GM19463 (cell line): Measurements from ENCODE around the gene SUGCT.

Experiments
- ATAC-seq: cut with Tn5 transposase; IDR thresholded peaks from one replicate; pipeline ENCODE4 v1.9.1; 2021; ENCODE audit warnings: mild to moderate bottlenecking, moderate library complexity; ENCODE audit not compliant: unreplicated experiment

The SUGCT gene

DNA sequence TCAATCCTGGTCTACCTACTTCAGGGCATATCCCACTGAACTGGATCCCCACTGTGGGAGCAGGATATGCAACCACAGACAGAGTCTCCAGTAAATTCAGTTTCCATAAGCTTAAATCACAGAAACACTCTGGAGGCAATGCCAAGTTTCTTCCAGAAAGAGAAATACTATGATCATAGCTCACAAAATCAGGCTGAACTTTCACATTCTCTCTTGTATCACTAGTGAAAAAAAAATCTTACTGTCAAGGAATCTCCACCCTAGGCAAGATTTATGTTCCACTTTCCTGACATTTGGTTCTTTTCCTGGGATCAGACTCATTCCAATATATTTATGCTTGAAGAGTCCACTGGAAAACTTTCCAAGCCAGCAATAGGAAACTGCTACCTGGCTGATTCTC, 749.0 kb downstream of the SUGCT start:
- no peak for ATAC-seq

- no peak for ATAC-seq
These were observed 749.4 kb downstream of the SUGCT start for GRCh38 chr7:40884241-40884640.

DNA sequence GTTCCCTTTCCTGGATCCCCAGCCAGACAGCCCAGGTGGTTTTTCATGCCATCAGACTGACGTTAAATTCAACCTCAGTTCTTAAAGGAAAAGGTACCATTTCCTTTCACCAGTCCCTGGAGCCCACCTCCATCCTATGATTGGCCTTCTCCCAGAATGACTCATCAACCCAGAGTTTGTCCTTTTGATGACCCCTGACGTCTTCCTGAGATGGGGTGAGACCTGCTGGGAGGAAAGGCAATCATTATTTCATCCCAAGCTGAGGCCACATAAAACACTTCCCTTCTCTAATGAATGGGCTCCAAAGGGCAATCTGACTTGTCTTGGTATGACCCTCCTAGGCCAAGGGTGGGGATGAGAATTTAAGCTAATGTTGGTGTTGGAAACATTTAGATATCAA, 750.7 kb downstream of the SUGCT start:
- ATAC-seq = no peak

- no peak for ATAC-seq
These were observed 752.3 kb downstream of the SUGCT start for GRCh38 chr7:40887099-40887498.

DNA sequence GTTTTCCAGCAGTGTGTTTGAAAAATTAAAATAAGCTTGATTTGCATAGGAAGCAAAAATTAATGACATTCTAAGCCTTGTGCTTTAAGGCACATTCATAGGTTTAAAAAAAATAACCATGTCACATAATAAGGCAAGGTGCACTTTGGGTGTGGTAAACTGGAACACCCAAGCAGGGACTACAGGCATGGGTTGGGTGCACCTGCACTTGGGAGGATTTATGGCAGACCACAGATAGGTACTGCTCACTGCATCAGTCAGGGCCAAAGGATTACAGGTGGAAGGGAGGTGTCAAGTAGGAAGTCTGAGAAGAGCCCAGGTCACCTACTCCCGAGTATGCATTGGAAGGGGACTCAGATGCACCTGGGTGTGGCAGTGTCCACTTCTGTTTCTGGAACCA, 753.7 kb downstream of the SUGCT start:
- ATAC-seq = no peak

DNA sequence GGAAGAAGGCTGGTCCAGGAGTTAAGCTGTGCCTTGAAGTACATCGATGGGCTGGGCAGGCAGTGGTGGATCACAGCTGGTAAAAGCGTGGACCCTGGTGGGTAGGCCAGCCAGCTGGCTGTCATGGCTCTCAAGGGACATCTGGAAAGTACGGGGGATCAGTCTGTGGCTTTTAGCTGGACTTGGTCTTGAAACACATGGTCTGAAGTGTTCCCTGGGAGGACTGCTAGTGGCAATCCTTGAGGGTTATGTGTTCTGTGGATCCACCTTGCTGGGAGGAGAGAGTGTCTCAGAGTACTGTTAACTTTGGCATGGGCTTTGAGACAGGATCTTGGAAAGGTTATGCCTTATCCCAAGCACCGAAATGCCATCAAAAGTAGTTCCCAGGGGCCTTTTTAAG, 754.3 kb downstream of the SUGCT start:
- no peak for ATAC-seq

- ATAC-seq = no peak
These were observed 754.7 kb downstream of the SUGCT start for GRCh38 chr7:40889539-40889938.

GRCh38 chr7:40890088-40890692, 755.4 kb downstream of the SUGCT start:
- no peak for ATAC-seq

GRCh38 chr7:40891232-40891631, 756.4 kb downstream of the SUGCT start:
- no peak for ATAC-seq

DNA sequence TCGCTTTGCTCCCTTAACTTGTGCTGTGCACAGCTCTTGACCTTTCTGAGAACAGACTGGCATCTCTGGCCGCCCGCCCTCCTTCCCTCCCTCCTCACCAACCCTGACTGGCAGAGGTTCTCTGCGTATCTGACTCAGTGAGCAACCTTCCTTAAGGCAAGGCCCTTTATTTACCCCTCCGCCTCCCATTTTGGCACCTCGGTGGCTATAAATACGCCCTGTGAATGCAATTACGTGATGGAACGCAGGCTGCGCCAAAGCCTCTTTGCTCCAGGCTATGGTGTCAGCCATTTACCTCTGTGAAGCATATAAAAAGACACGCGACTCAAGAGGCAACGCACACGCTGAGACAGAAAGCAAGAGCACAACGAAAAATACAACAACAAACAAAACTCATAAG, 764.3 kb downstream of the SUGCT start:
- no peak for ATAC-seq

DNA sequence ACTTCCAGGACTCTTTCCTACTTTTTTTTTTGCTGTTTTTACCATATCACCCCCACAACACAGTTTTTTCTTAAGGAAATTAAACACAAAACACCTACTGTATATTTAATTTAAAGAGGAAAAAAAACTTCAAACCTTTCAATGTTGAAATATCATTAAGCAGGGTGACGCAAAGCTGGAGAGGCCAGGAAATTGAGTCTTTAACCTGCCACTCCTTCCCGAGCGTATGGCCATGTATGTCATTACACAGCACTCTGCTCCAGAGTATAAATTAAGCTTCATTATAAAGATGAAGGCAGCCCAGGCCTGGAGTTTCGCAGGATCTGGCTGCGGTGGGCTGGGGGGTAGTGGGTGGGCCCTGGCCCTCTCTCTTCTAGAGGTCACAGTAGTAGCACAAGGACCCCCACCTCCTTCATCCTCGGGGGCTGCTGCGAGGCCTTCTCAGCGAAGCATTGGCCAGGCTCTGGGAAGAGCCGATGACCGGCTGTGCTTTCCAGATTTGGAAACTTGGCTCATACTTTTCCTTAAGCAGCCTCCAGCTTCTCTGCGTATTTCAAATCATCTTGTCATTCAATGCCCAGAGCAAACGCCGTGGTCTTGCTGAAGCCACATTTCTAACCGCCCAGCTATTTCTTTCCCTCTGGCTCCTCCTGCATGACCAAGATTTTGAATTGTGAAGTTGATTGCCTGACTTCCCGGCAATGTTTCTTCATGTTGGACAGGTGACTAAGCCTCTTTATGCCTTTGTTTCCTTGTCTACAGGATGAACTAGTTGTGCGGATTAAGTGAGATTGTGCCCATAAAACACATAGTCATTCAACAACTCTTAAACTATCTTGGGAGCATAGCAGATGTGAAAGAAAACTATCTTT, 765.1 kb downstream of the SUGCT start:
- ATAC-seq = no peak

GRCh38 chr7:40903872-40904271, 769.1 kb downstream of the SUGCT start:
- ATAC-seq = no peak

- ATAC-seq = no peak
These were observed 772.5 kb downstream of the SUGCT start for GRCh38 chr7:40907286-40907685.

- ATAC-seq = no peak
These were observed 774.7 kb downstream of the SUGCT start for GRCh38 chr7:40909346-40909980.
